ENCODE measurements around the gene TKTL1.

GRCh38 chrX:154353172-154353843 is 57.7 kb downstream of the TKTL1 start:
- TF ChIP-seq POLR2AphosphoS5 (IDR thresholded peaks at IDR 0.05; ENCODE audit: low read depth, low read length) (no peak), TCF7L2 (IDR thresholded peaks at IDR 0.05; ENCODE audit: low read depth, low read length) (no peak), SIN3A (IDR thresholded peaks at IDR 0.05; ENCODE audit: borderline replicate concordance, insufficient read depth, low read depth, low read length) (no peak)
- TF ChIP-seq, protein P1, sequence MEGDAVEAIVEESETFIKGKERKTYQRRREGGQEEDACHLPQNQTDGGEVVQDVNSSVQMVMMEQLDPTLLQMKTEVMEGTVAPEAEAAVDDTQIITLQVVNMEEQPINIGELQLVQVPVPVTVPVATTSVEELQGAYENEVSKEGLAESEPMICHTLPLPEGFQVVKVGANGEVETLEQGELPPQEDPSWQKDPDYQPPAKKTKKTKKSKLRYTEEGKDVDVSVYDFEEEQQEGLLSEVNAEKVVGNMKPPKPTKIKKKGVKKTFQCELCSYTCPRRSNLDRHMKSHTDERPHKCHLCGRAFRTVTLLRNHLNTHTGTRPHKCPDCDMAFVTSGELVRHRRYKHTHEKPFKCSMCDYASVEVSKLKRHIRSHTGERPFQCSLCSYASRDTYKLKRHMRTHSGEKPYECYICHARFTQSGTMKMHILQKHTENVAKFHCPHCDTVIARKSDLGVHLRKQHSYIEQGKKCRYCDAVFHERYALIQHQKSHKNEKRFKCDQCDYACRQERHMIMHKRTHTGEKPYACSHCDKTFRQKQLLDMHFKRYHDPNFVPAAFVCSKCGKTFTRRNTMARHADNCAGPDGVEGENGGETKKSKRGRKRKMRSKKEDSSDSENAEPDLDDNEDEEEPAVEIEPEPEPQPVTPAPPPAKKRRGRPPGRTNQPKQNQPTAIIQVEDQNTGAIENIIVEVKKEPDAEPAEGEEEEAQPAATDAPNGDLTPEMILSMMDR (IDR thresholded peaks at IDR 0.05), result no peak
- TF ChIP-seq, protein P2, sequence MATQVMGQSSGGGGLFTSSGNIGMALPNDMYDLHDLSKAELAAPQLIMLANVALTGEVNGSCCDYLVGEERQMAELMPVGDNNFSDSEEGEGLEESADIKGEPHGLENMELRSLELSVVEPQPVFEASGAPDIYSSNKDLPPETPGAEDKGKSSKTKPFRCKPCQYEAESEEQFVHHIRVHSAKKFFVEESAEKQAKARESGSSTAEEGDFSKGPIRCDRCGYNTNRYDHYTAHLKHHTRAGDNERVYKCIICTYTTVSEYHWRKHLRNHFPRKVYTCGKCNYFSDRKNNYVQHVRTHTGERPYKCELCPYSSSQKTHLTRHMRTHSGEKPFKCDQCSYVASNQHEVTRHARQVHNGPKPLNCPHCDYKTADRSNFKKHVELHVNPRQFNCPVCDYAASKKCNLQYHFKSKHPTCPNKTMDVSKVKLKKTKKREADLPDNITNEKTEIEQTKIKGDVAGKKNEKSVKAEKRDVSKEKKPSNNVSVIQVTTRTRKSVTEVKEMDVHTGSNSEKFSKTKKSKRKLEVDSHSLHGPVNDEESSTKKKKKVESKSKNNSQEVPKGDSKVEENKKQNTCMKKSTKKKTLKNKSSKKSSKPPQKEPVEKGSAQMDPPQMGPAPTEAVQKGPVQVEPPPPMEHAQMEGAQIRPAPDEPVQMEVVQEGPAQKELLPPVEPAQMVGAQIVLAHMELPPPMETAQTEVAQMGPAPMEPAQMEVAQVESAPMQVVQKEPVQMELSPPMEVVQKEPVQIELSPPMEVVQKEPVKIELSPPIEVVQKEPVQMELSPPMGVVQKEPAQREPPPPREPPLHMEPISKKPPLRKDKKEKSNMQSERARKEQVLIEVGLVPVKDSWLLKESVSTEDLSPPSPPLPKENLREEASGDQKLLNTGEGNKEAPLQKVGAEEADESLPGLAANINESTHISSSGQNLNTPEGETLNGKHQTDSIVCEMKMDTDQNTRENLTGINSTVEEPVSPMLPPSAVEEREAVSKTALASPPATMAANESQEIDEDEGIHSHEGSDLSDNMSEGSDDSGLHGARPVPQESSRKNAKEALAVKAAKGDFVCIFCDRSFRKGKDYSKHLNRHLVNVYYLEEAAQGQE (IDR thresholded peaks at IDR 0.05; ENCODE audit: insufficient read depth in 1 of 2, low read depth in 2 of 2, low read length in 1 of 2), result no peak

All from Panc1 (cell line).